SK-N-SH (cell line): ENCODE measurements around the gene RAVER1. TPM values are rescaled to one million over a fixed set of nuclear protein-coding genes. Genes with fewer than 3 reads are reported as not detected.

Experiments
- CTCF ChIA-PET: fragments of 300-600, 350-600 bp; formaldehyde crosslinking; extraction: SDS; loops from one replicate; lab custom pipeline; 2021; lab: Yijun Ruan, JAX
- POLR2A ChIA-PET: fragments of 350-600 bp; sonication (Branson Sonifier 250); formaldehyde crosslinking; extraction: SDS; loops from one replicate; lab custom pipeline; 2020; ENCODE audit warnings: antibody characterized with exemption, inconsistent platforms; lab: Yijun Ruan, JAX
- DNase-seq: peaks from one replicate; pipeline ENCODE4 v3.0.0; 2012
- H2AFZ ChIP-seq: fragments of 200-600 bp; sonication (generic); 2 replicates; pipeline ENCODE4 v1.8.1; 2016; ENCODE audit warnings: antibody characterized with exemption, mild to moderate bottlenecking, low read depth
- H3F3A ChIP-seq: fragments of 200-600 bp; sonication (generic); replicated peaks from 2 replicates; pipeline ENCODE3; 2016; ENCODE audit warnings: antibody characterized with exemption, mild to moderate bottlenecking; ENCODE audit not compliant: insufficient read depth
- H3K27ac ChIP-seq, 2 experiments: fragments of 200-500 bp in 1 of 2; fragments of 200-600 bp in 1 of 2; sonication (Bioruptor generic) in 1 of 2; sonication (generic), shearing (Covaris generic) in 1 of 2; 2 replicates each; pipeline versions ENCODE4 v1.5.1 to v1.6.1; 2014 to 2016; ENCODE audit warnings: low read depth in 2 of 2, inconsistent platforms in 1 of 2, low read length in 1 of 2, mild to moderate bottlenecking in 1 of 2, mixed read lengths in 1 of 2
- H3K27me3 ChIP-seq: fragments of 200-600 bp; sonication (generic), shearing (Covaris generic); 2 replicates; pipeline ENCODE4 v1.6.1; 2016; ENCODE audit warnings: mixed run types; ENCODE audit not compliant: insufficient read depth
- H3K36me3 ChIP-seq, 2 experiments: fragments of 200-500 bp in 1 of 2; fragments of 200-600 bp in 1 of 2; sonication (Bioruptor generic) in 1 of 2; sonication (generic) in 1 of 2; replicated peaks in 1 of 2; 2 replicates each; pipeline versions ENCODE3 to v1.5.1; 2014 to 2016; ENCODE audit warnings: low read length in 1 of 2, mild to moderate bottlenecking in 1 of 2; ENCODE audit not compliant: insufficient read depth in 2 of 2, control insufficient read depth in 1 of 2
- H3K4me1 ChIP-seq, 2 experiments: fragments of 200-500 bp in 1 of 2; fragments of 200-600 bp in 1 of 2; sonication (Bioruptor generic) in 1 of 2; sonication (generic), shearing (Covaris generic) in 1 of 2; 2 replicates each; pipeline versions ENCODE4 v1.5.1 to v1.6.1; 2014 to 2016; ENCODE audit warnings: low read depth in 1 of 2, low read length in 1 of 2, mixed run types in 1 of 2; ENCODE audit not compliant: insufficient read depth in 2 of 2, control insufficient read depth in 1 of 2
- H3K4me2 ChIP-seq: fragments of 200-600 bp; sonication (generic), shearing (Covaris generic); 2 replicates; pipeline ENCODE4 v1.6.1; 2017; ENCODE audit warnings: mixed run types
- H3K4me3 ChIP-seq, 2 experiments: fragments of 200-500 bp in 1 of 2; fragments of 200-600 bp in 1 of 2; sonication (Bioruptor generic) in 1 of 2; sonication (generic), shearing (Covaris generic) in 1 of 2; 2 replicates each; pipeline versions ENCODE4 v1.5.1 to v1.8.1; 2014 to 2016; ENCODE audit warnings: low read depth in 2 of 2, inconsistent platforms in 1 of 2, low read length in 1 of 2, mild to moderate bottlenecking in 1 of 2, mixed read lengths in 1 of 2, moderate library complexity in 1 of 2
- H3K79me2 ChIP-seq: fragments of 200-600 bp; sonication (generic); 2 replicates; pipeline ENCODE4 v1.8.1; 2017; ENCODE audit warnings: mild to moderate bottlenecking; ENCODE audit not compliant: insufficient read depth
- H3K9ac ChIP-seq: fragments of 200-600 bp; sonication (generic); 2 replicates; pipeline ENCODE4 v1.6.1; 2017; ENCODE audit warnings: mixed run types
- H3K9me2 ChIP-seq: fragments of 200-600 bp; sonication (generic); 2 replicates; pipeline ENCODE4 v1.6.1; 2017; ENCODE audit warnings: mixed run types
- H3K9me3 ChIP-seq: fragments of 200-600 bp; sonication (generic); 2 replicates; pipeline ENCODE4 v1.6.1; 2017; ENCODE audit warnings: mixed run types, mild to moderate bottlenecking, moderate library complexity
- H4K20me1 ChIP-seq: fragments of 200-600 bp; sonication (generic); 2 replicates; pipeline ENCODE4 v1.6.1; 2017; ENCODE audit warnings: mild to moderate bottlenecking, mixed run types; ENCODE audit not compliant: insufficient read depth
- CTCF ChIP-seq: fragments of 200-600 bp; sonication (generic); IDR thresholded peaks from 2 replicates; pipeline ENCODE4 v1.6.1; 2017; ENCODE audit warnings: antibody characterized with exemption, mild to moderate bottlenecking, moderate library complexity
- ELF1 ChIP-seq: IDR thresholded peaks from 2 replicates; pipeline ENCODE4 v1.4.0; 2012
- EZH2phosphoT487 ChIP-seq: fragments of 200-600 bp; sonication (generic); IDR thresholded peaks from 2 replicates; pipeline ENCODE4 v1.6.1; 2017; ENCODE audit warnings: low read depth, mixed run types, mild to moderate bottlenecking, antibody characterized with exemption, moderate library complexity, borderline replicate concordance
- FOXM1 ChIP-seq: IDR thresholded peaks from 2 replicates; pipeline ENCODE4 v1.4.0; 2012; ENCODE audit warnings: low read depth, mild to moderate bottlenecking
- GABPA ChIP-seq: IDR thresholded peaks from 2 replicates; pipeline ENCODE4 v1.4.0; 2012; ENCODE audit warnings: low read depth, mild to moderate bottlenecking
- GATA2 ChIP-seq: sonication (generic); formaldehyde crosslinking; IDR thresholded peaks from 2 replicates; pipeline ENCODE4 v1.5.0; 2020; ENCODE audit warnings: mild to moderate bottlenecking, missing genetic modification reagents
- IRF3 ChIP-seq: fragments of 150-350 bp; IDR thresholded peaks from 2 replicates; pipeline ENCODE4 v1.6.1; 2016; ENCODE audit warnings: mild to moderate bottlenecking, low read depth, low read length
- NFIC ChIP-seq: IDR thresholded peaks from 2 replicates; pipeline ENCODE4 v1.4.0; 2012; ENCODE audit warnings: borderline replicate concordance
- NRF1 ChIP-seq: IDR thresholded peaks from 2 replicates; pipeline ENCODE4 v1.6.1; 2012; ENCODE audit warnings: low read depth, mild to moderate bottlenecking, low read length
- POLR2AphosphoS5 ChIP-seq: IDR thresholded peaks from 2 replicates; pipeline ENCODE4 v1.6.1; 2012; ENCODE audit warnings: low read depth, low read length
- RCOR1 ChIP-seq: fragments of 150-350 bp; IDR thresholded peaks from 2 replicates; pipeline ENCODE4 v1.6.1; 2017; ENCODE audit warnings: antibody characterized with exemption, low read length
- REST ChIP-seq: IDR thresholded peaks from 2 replicates; pipeline ENCODE4 v1.6.1; 2012; ENCODE audit warnings: mild to moderate bottlenecking, low read depth, low read length, moderate library complexity
- SIN3A ChIP-seq: IDR thresholded peaks from 2 replicates; pipeline ENCODE4 v1.6.1; 2012; ENCODE audit warnings: low read depth, mild to moderate bottlenecking, low read length, moderate library complexity, borderline replicate concordance
- TAF1 ChIP-seq: IDR thresholded peaks from 2 replicates; pipeline ENCODE4 v1.6.1; 2012; ENCODE audit warnings: low read depth, mild to moderate bottlenecking, low read length, moderate library complexity, borderline replicate concordance
- TEAD4 ChIP-seq: IDR thresholded peaks from 2 replicates; pipeline ENCODE4 v1.4.0; 2012; ENCODE audit warnings: mild to moderate bottlenecking, borderline replicate concordance; ENCODE audit not compliant: insufficient read depth
- ZBTB33 ChIP-seq: IDR thresholded peaks from 2 replicates; pipeline ENCODE4 v1.4.0; 2012; ENCODE audit warnings: low read depth, borderline replicate concordance
- WGBS: methylation state at CpG from one replicate; pipeline ENCODE4 v1.1.6; 2017; ENCODE audit warnings: low lambda C conversion rate; 5-methylcytosine and 5-hydroxymethylcytosine counted together
- polyA plus RNA-seq, 3 experiments: library from polyadenylated mRNA; depleted of rRNA; stranded (reverse); fragments of >200 nt; gene quantifications; 2 replicates each; pipeline ENCODE4 v1.2.3, GENCODE V29; 2012

RAVER1 gene
- polyA plus RNA-seq, 1 of the 3 experiments (the other 2 are of a cell fraction), result 8.2 TPM

GRCh38 chr19:10317857-10318462 lies 15.4 kb downstream of the RAVER1 start:
- whole genome bisulfite sequencing, result 94% methylated on average over 13 of the region's 15 CpGs
- H2AFZ ChIP-seq, result no peak overlapping the region

GRCh38 chr19:10317045-10317856 lies 16.1 kb downstream of the RAVER1 start:
- POLR2A ChIA-PET, result interaction anchor here (0.8 to 1.4 kb wide), 4 partner anchors 8 to 63 kb away, joined by 3 to 8 read pairs (median 4); partner anchors contain the start of genes ICAM1, RAVER1 and TYK2
- CTCF ChIA-PET, result interaction anchor here (1.2 to 3.2 kb wide), 7 partner anchors 16 to 73 kb away, joined by 3 to 16 read pairs (median 3); partner anchors contain the start of genes ICAM1 and ICAM5
- peaks cover 6% of the 10 kb centered on the region for H3F3A ChIP-seq
- TF ChIP-seq FOXM1 (no peak), TAF1 (no peak), GATA2 (no peak), CTCF (no peak), NRF1 (no peak), SIN3A (no peak), ELF1 (no peak), ZBTB33 (no peak), EZH2phosphoT487 (no peak), NFIC (no peak), POLR2AphosphoS5 (no peak), IRF3 (no peak), REST (no peak)

More at GRCh38 chr19:10317857-10318462, 15.4 kb downstream of the RAVER1 start:
- Histone ChIP-seq H3K79me2 (peaks cover 12% of the 10 kb centered on the region; the same call in 1 of the 2 replicates), H3K9me3 (no peaks in the 10 kb centered on the region), H3K9ac (no peak overlapping the region), H3F3A (peaks cover 6% of the 10 kb centered on the region), H3K27me3 (no peaks in the 10 kb centered on the region), H3K4me2 (no peak overlapping the region), H3K4me3 (no peak overlapping the region), H3K4me1 (peaks cover 0 to 17% of the 10 kb centered on the region in 2 experiments; a peak in 1 of 4 replicates), H3K36me3 (peaks cover 4 to 36% of the 10 kb centered on the region in 2 experiments), H4K20me1 (no peaks in the 10 kb centered on the region), H3K9me2 (no peaks in the 10 kb centered on the region), H3K27ac (no peak overlapping the region)
- ChIA-PET POLR2A (no interaction called here), CTCF (interaction anchor here (1.2 to 3.2 kb wide), 3 partner anchors 26 to 48 kb away, joined by 3 to 16 read pairs (median 6); partner anchors contain the start of genes ICAM1 and ICAM5)
- DNase-seq, result no peak
- TF ChIP-seq GABPA, result no peak
- TF ChIP-seq TEAD4, result no peak
- TF ChIP-seq TAF1, result no peak
- TF ChIP-seq RCOR1, result no peak

More at GRCh38 chr19:10317045-10317856, 16.1 kb downstream of the RAVER1 start:
- Histone ChIP-seq H3K9me2 (no peaks in the 10 kb centered on the region), H3K4me2 (no peak overlapping the region), H3K27ac (peak overlapping the region in 1 of 2 experiments; percentile 85; a peak in 2 of 4 replicates), H3K4me1 (peaks cover 0 to 17% of the 10 kb centered on the region in 2 experiments; a peak in 1 of 4 replicates), H3K79me2 (peaks cover 12% of the 10 kb centered on the region; the same call in 1 of the 2 replicates), H3K27me3 (no peaks in the 10 kb centered on the region), H2AFZ (no peak overlapping the region), H3K9me3 (no peaks in the 10 kb centered on the region), H3K4me3 (no peak overlapping the region), H3K9ac (no peak overlapping the region), H4K20me1 (no peaks in the 10 kb centered on the region), H3K36me3 (peaks cover 4 to 33% of the 10 kb centered on the region in 2 experiments)
- DNase-seq, result no peak
- WGBS, result 89% methylated on average over 19 of the region's 29 CpGs
